GM12878 (cell line): ENCODE measurements around the gene SMR3A. TPM values are rescaled to one million over a fixed set of nuclear protein-coding genes. Genes with fewer than 3 reads are reported as not detected.

Source experiments
- CBX5 ChIP-seq: sonication (generic); IDR thresholded peaks from 2 replicates; pipeline ENCODE4 v1.6.1; 2016; ENCODE audit warnings: low read depth, moderate library complexity, mild to moderate bottlenecking, inconsistent platforms
- CHD4 ChIP-seq: fragments of 200-600 bp; sonication (generic); IDR thresholded peaks from 2 replicates; pipeline ENCODE4 v1.6.1; 2016; ENCODE audit warnings: mild to moderate bottlenecking
- CUX1 ChIP-seq: IDR thresholded peaks from 2 replicates; pipeline ENCODE4 v1.6.1; 2012; ENCODE audit warnings: improper control_type of control experiment, low read depth, low read length; ENCODE audit not compliant: insufficient replicate concordance
- DPF2 ChIP-seq: fragments of 450-650 bp; IDR thresholded peaks from 2 replicates; pipeline ENCODE4 v1.6.1; 2017; ENCODE audit warnings: mild to moderate bottlenecking
- EP300 ChIP-seq, 2 experiments: fragments of 150-350 bp in 1 of 2; IDR thresholded peaks; 2 replicates each; pipeline ENCODE4 v1.6.1; 2011 to 2012; ENCODE audit warnings: low read depth in 2 of 2, low read length in 2 of 2, borderline replicate concordance in 1 of 2, improper control_type of control experiment in 1 of 2, inconsistent platforms in 1 of 2; ENCODE audit not compliant: control insufficient read depth in 1 of 2
- MTA3 ChIP-seq: IDR thresholded peaks from 2 replicates; pipeline ENCODE4 v1.6.1; 2012; ENCODE audit warnings: low read length, inconsistent platforms, borderline replicate concordance
- NR2C2 ChIP-seq: IDR thresholded peaks from 2 replicates; pipeline ENCODE4 v1.6.1; 2011; ENCODE audit warnings: borderline replicate concordance, low read depth; ENCODE audit not compliant: control insufficient read depth, insufficient read length
- NRF1 ChIP-seq: conservative IDR thresholded peaks from 2 replicates; pipeline ENCODE4 v1.6.1; 2011; ENCODE audit warnings: mild to moderate bottlenecking, low read depth, low read length, improper control_type of control experiment
- RAD51 ChIP-seq: fragments of 450-650 bp; IDR thresholded peaks from 2 replicates; pipeline ENCODE4 v1.6.1; 2016; ENCODE audit warnings: moderate library complexity, mild to moderate bottlenecking, inconsistent platforms
- RELB ChIP-seq: fragments of 450-650 bp; IDR thresholded peaks from 2 replicates; pipeline ENCODE4 v1.6.1; 2017; ENCODE audit warnings: low read depth, mild to moderate bottlenecking, moderate library complexity
- REST ChIP-seq: IDR thresholded peaks from 2 replicates; pipeline ENCODE4 v1.6.1; 2012; ENCODE audit warnings: mild to moderate bottlenecking, low read depth, low read length
- RFX5 ChIP-seq: IDR thresholded peaks from 2 replicates; pipeline ENCODE4 v1.6.1; 2011; ENCODE audit warnings: low read depth, low read length, improper control_type of control experiment
- SMAD5 ChIP-seq: IDR thresholded peaks from 2 replicates; pipeline ENCODE4 v1.6.1; 2016; ENCODE audit warnings: antibody characterized with exemption, low read depth
- TAF1 ChIP-seq: IDR thresholded peaks from 2 replicates; pipeline ENCODE4 v1.6.1; 2011; ENCODE audit warnings: mild to moderate bottlenecking, low read depth, low read length, borderline replicate concordance
- TCF12 ChIP-seq: IDR thresholded peaks from 2 replicates; pipeline ENCODE4 v1.6.1; 2011; ENCODE audit warnings: low read depth, mild to moderate bottlenecking, low read length
- ZBTB4 ChIP-seq: fragments of 450-650 bp; formaldehyde crosslinking; IDR thresholded peaks from 2 replicates; pipeline ENCODE4 v1.4.0; 2022; ENCODE audit warnings: mild to moderate bottlenecking, moderate library complexity
- polyA plus RNA-seq, 11 experiments: library from polyadenylated mRNA; depleted of rRNA in 4 of 11; unstranded in 6 of 11; stranded (reverse) in 5 of 11; fragments of >200 nt; fragmentation: Nextera tagmentation in 4 of 11; fragmentation: Illumina TruSeq in 1 of 11; extraction: Ambion mirVana in 4 of 11; extraction: Trizol in 1 of 11; gene quantifications; 1 replicate in 1 of 11; 2 replicates in 10 of 11; pipeline versions ENCODE4 v1.2.1 to v1.2.3, GENCODE V29; 2011 to 2016; ENCODE audit warnings: inconsistent platforms in 2 of 11, missing spikeins in 2 of 11, low read depth in 1 of 11
- total RNA-seq, 4 experiments: library from RNA; depleted of rRNA in 3 of 4; stranded (reverse); fragments of >200 nt in 3 of 4; fragmentation: Illumina TruSeq in 1 of 4; extraction: Trizol in 1 of 4; gene quantifications; 2 replicates each; pipeline versions ENCODE4 v1.2.1 to v1.2.3, GENCODE V29; 2013 to 2021

The SMR3A gene
- total and polyA plus RNA-seq, 10 of the 15 experiments (the other 5 are each of a cell fraction or from before 2014, with no cell fraction given): not detected

- TF ChIP-seq ZBTB4 (CRISPR knock-in tag) (no peak), RFX5 (no peak), NRF1 (no peak), DPF2 (0 out of 2 replicates have a peak, but pooled peaks have one; percentile 58), CBX5 (no peak), CHD4 (no peak), TAF1 (no peak), TCF12 (no peak), NR2C2 (no peak), CUX1 (no peak), EP300 (IDR thresholded peaks at IDR 0.05; ENCODE audit: borderline replicate concordance in 1 of 2, control insufficient read depth in 1 of 2, low read depth in 2 of 2, low read length in 2 of 2) (peak; percentile 39 to 64; a peak in 2 of 4 replicates), REST (no peak), RAD51 (no peak), SMAD5 (no peak), RELB (peak; percentile 81), MTA3 (no peak)
Observed at GRCh38 chr4:70392057-70392776, 31.7 kb downstream of the SMR3A start (continued).
